ENCODE results near the gene TBC1D2.

DNA sequence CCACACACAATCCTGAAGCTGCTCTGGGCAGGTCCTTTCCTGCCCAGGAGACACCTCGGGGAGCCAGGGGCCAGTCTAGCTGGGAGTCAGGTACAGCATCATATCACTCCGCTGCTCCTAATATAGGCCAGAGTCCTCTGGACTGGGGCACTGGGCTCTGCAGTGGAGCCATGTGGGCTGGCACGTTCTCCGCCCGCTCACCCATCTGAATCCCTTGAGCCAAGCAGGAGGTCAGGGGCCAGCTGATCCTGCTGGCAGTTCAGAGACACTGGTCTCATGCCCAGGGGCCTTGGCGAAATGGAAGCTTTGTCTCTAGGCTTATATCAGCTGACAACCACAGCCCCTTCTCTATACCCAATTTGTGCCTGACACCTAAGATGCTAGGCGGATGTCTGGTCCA lies 53.7 kb downstream of the TBC1D2 start:
- TF ChIP-seq, protein P1, sequence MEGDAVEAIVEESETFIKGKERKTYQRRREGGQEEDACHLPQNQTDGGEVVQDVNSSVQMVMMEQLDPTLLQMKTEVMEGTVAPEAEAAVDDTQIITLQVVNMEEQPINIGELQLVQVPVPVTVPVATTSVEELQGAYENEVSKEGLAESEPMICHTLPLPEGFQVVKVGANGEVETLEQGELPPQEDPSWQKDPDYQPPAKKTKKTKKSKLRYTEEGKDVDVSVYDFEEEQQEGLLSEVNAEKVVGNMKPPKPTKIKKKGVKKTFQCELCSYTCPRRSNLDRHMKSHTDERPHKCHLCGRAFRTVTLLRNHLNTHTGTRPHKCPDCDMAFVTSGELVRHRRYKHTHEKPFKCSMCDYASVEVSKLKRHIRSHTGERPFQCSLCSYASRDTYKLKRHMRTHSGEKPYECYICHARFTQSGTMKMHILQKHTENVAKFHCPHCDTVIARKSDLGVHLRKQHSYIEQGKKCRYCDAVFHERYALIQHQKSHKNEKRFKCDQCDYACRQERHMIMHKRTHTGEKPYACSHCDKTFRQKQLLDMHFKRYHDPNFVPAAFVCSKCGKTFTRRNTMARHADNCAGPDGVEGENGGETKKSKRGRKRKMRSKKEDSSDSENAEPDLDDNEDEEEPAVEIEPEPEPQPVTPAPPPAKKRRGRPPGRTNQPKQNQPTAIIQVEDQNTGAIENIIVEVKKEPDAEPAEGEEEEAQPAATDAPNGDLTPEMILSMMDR (conservative IDR thresholded peaks at IDR 0.05; ENCODE audit: low read depth in 2 of 2), result no peak
- TF ChIP-seq EZH2 (IDR thresholded peaks at IDR 0.05; ENCODE audit: low read depth, unreplicated experiment) (no peak), CREB1 (CRISPR knock-in tag; IDR thresholded peaks at IDR 0.05; ENCODE audit: low read depth) (no peak), STAT1 (IDR thresholded peaks at IDR 0.05; ENCODE audit: unreplicated experiment) (no peak), POLR2AphosphoS5 (IDR thresholded peaks at IDR 0.05; ENCODE audit: low read depth) (no peak), NANOG (IDR thresholded peaks at IDR 0.05; ENCODE audit: borderline replicate concordance) (no peak), EZH2phosphoT487 (IDR thresholded peaks at IDR 0.05; ENCODE audit: unreplicated experiment) (no peak), JUNB (IDR thresholded peaks at IDR 0.05; ENCODE audit: unreplicated experiment) (no peak)
- TF ChIP-seq, protein P2, sequence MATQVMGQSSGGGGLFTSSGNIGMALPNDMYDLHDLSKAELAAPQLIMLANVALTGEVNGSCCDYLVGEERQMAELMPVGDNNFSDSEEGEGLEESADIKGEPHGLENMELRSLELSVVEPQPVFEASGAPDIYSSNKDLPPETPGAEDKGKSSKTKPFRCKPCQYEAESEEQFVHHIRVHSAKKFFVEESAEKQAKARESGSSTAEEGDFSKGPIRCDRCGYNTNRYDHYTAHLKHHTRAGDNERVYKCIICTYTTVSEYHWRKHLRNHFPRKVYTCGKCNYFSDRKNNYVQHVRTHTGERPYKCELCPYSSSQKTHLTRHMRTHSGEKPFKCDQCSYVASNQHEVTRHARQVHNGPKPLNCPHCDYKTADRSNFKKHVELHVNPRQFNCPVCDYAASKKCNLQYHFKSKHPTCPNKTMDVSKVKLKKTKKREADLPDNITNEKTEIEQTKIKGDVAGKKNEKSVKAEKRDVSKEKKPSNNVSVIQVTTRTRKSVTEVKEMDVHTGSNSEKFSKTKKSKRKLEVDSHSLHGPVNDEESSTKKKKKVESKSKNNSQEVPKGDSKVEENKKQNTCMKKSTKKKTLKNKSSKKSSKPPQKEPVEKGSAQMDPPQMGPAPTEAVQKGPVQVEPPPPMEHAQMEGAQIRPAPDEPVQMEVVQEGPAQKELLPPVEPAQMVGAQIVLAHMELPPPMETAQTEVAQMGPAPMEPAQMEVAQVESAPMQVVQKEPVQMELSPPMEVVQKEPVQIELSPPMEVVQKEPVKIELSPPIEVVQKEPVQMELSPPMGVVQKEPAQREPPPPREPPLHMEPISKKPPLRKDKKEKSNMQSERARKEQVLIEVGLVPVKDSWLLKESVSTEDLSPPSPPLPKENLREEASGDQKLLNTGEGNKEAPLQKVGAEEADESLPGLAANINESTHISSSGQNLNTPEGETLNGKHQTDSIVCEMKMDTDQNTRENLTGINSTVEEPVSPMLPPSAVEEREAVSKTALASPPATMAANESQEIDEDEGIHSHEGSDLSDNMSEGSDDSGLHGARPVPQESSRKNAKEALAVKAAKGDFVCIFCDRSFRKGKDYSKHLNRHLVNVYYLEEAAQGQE (IDR thresholded peaks at IDR 0.05; ENCODE audit: unreplicated experiment), result no peak
- TF ChIP-seq, protein P3, sequence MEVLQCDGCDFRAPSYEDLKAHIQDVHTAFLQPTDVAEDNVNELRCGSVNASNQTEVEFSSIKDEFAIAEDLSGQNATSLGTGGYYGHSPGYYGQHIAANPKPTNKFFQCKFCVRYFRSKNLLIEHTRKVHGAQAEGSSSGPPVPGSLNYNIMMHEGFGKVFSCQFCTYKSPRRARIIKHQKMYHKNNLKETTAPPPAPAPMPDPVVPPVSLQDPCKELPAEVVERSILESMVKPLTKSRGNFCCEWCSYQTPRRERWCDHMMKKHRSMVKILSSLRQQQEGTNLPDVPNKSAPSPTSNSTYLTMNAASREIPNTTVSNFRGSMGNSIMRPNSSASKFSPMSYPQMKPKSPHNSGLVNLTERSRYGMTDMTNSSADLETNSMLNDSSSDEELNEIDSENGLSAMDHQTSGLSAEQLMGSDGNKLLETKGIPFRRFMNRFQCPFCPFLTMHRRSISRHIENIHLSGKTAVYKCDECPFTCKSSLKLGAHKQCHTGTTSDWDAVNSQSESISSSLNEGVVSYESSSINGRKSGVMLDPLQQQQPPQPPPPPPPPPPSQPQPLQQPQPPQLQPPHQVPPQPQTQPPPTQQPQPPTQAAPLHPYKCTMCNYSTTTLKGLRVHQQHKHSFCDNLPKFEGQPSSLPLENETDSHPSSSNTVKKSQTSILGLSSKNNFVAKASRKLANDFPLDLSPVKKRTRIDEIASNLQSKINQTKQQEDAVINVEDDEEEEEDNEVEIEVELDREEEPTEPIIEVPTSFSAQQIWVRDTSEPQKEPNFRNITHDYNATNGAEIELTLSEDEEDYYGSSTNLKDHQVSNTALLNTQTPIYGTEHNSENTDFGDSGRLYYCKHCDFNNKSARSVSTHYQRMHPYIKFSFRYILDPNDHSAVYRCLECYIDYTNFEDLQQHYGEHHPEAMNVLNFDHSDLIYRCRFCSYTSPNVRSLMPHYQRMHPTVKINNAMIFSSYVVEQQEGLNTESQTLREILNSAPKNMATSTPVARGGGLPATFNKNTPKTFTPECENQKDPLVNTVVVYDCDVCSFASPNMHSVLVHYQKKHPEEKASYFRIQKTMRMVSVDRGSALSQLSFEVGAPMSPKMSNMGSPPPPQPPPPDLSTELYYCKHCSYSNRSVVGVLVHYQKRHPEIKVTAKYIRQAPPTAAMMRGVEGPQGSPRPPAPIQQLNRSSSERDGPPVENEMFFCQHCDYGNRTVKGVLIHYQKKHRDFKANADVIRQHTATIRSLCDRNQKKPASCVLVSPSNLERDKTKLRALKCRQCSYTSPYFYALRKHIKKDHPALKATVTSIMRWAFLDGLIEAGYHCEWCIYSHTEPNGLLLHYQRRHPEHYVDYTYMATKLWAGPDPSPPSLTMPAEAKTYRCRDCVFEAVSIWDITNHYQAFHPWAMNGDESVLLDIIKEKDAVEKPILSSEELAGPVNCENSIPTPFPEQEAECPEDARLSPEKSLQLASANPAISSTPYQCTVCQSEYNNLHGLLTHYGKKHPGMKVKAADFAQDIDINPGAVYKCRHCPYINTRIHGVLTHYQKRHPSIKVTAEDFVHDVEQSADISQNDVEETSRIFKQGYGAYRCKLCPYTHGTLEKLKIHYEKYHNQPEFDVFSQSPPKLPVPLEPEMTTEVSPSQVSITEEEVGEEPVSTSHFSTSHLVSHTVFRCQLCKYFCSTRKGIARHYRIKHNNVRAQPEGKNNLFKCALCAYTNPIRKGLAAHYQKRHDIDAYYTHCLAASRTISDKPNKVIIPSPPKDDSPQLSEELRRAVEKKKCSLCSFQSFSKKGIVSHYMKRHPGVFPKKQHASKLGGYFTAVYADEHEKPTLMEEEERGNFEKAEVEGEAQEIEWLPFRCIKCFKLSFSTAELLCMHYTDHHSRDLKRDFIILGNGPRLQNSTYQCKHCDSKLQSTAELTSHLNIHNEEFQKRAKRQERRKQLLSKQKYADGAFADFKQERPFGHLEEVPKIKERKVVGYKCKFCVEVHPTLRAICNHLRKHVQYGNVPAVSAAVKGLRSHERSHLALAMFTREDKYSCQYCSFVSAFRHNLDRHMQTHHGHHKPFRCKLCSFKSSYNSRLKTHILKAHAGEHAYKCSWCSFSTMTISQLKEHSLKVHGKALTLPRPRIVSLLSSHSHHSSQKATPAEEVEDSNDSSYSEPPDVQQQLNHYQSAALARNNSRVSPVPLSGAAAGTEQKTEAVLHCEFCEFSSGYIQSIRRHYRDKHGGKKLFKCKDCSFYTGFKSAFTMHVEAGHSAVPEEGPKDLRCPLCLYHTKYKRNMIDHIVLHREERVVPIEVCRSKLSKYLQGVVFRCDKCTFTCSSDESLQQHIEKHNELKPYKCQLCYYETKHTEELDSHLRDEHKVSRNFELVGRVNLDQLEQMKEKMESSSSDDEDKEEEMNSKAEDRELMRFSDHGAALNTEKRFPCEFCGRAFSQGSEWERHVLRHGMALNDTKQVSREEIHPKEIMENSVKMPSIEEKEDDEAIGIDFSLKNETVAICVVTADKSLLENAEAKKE (CRISPR knock-in tag; IDR thresholded peaks at IDR 0.05), result no peak
